Upper lobe of left lung (tissue), 6 donors: ENCODE measurements around the gene GABBR2. TPM values are rescaled to one million over a fixed set of nuclear protein-coding genes. Genes with fewer than 3 reads are reported as not detected.

Experiments used
- ATAC-seq, 2 donors: fragments of 200-7000 bp; cut with Tn5 transposase; one replicate each; pipeline ENCODE4 v1.9.1; 2022; ENCODE audit warnings: mild to moderate bottlenecking in 2 of 2, moderate library complexity in 2 of 2; ENCODE audit not compliant: low FRiP score in 2 of 2
- DNase-seq, 2 donors: peaks; one replicate each; pipeline ENCODE4 v3.0.0-alpha.2; 2019 to 2020
- H3K27ac ChIP-seq, 4 donors: fragments of 200-600 bp; sonication (generic); one replicate each; pipeline ENCODE4 v1.5.1; 2016 to 2019
- H3K27me3 ChIP-seq, 4 donors: fragments of 200-600 bp; sonication (generic); one replicate each; pipeline ENCODE4 v1.5.1; 2017 to 2019
- H3K36me3 ChIP-seq, 4 donors: fragments of 200-600 bp; sonication (generic); one replicate each; pipeline ENCODE4 v1.5.1; 2016 to 2019
- H3K4me1 ChIP-seq, 4 donors: fragments of 200-600 bp; sonication (generic); one replicate each; pipeline ENCODE4 v1.5.1; 2018 to 2019
- H3K4me3 ChIP-seq, 4 donors: fragments of 200-600 bp; sonication (generic); one replicate each; pipeline ENCODE4 v1.5.1; 2017 to 2019; ENCODE audit warnings: mild to moderate bottlenecking in 2 of 4, moderate library complexity in 1 of 4
- H3K9me3 ChIP-seq, 4 donors: fragments of 200-600 bp; sonication (generic); one replicate each; pipeline ENCODE4 v1.5.1; 2018 to 2019
- EP300 ChIP-seq, 4 donors: sonication (generic); formaldehyde crosslinking; IDR thresholded peaks; one replicate each; pipeline ENCODE4 v1.5.1; 2017; ENCODE audit warnings: antibody characterized with exemption in 4 of 4, control low read depth in 2 of 4
- POLR2A ChIP-seq, 4 donors: fragments of 450-650 bp; IDR thresholded peaks; one replicate each; pipeline ENCODE4 v1.5.1; 2016 to 2017; ENCODE audit warnings: antibody characterized with exemption in 4 of 4, mild to moderate bottlenecking in 2 of 4
- POLR2AphosphoS5 ChIP-seq, 2 donors: sonication (generic); formaldehyde crosslinking; IDR thresholded peaks; one replicate each; pipeline ENCODE4 v1.5.1; 2017; ENCODE audit warnings: antibody characterized with exemption in 2 of 2
- WGBS, 2 donors: methylation state at CpG; one replicate each; pipeline ENCODE4 v1.1.5; 2017 to 2018; 5-methylcytosine and 5-hydroxymethylcytosine counted together
- total RNA-seq, 6 donors: library from RNA; depleted of rRNA in 4 of 6; stranded (reverse); fragments of >200 nt in 4 of 6; gene quantifications; one replicate each; pipeline versions ENCODE4 v1.1.0 to v1.2.1, GENCODE V29; 2016 to 2021
- TF ChIP-seq, protein P1 (sequence below), 6 experiments: fragments of 450-650 bp in 4 of 6; fragments of 200-600 bp in 2 of 6; sonication (generic) in 2 of 6; IDR thresholded peaks; one replicate each; pipeline ENCODE4 v1.5.1; 2016 to 2019; ENCODE audit warnings: antibody characterized with exemption in 6 of 6
- donor health status: DM: no; HTN: no; CAD: no; lungs with moderate emphysema.
- donor health status: DM: no; HTN: yes; CAD: no; lungs with severe emphysema.

GABBR2 gene
- total RNA-seq, 6 donors from 2014 or later = 0.15 to 1.00 (median 0.81) TPM; not detected in 1

- DNase-seq = no peak
- Histone ChIP-seq H3K4me1 (no peaks in the 10 kb centered on the region), H3K27me3 (no peaks in the 10 kb centered on the region), H3K4me3 (no peak overlapping the region), H3K9me3 (no peaks in the 10 kb centered on the region), H3K36me3 (no peaks in the 10 kb centered on the region), H3K27ac (no peak overlapping the region)
- TF ChIP-seq, protein P1, sequence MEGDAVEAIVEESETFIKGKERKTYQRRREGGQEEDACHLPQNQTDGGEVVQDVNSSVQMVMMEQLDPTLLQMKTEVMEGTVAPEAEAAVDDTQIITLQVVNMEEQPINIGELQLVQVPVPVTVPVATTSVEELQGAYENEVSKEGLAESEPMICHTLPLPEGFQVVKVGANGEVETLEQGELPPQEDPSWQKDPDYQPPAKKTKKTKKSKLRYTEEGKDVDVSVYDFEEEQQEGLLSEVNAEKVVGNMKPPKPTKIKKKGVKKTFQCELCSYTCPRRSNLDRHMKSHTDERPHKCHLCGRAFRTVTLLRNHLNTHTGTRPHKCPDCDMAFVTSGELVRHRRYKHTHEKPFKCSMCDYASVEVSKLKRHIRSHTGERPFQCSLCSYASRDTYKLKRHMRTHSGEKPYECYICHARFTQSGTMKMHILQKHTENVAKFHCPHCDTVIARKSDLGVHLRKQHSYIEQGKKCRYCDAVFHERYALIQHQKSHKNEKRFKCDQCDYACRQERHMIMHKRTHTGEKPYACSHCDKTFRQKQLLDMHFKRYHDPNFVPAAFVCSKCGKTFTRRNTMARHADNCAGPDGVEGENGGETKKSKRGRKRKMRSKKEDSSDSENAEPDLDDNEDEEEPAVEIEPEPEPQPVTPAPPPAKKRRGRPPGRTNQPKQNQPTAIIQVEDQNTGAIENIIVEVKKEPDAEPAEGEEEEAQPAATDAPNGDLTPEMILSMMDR (IDR thresholded peaks at IDR 0.05) = no peak
- TF ChIP-seq EP300 (IDR thresholded peaks at IDR 0.05) (no peak), POLR2AphosphoS5 (IDR thresholded peaks at IDR 0.05) (no peak), POLR2A (IDR thresholded peaks at IDR 0.05) (no peak)
- 67 to 71% methylated on average over 6 to 7 of the region's 7 CpGs for WGBS, 2 donors
- no peak for ATAC-seq
Measured at GRCh38 chr9:98520221-98520960, 188.3 kb downstream of the GABBR2 start.

DNA sequence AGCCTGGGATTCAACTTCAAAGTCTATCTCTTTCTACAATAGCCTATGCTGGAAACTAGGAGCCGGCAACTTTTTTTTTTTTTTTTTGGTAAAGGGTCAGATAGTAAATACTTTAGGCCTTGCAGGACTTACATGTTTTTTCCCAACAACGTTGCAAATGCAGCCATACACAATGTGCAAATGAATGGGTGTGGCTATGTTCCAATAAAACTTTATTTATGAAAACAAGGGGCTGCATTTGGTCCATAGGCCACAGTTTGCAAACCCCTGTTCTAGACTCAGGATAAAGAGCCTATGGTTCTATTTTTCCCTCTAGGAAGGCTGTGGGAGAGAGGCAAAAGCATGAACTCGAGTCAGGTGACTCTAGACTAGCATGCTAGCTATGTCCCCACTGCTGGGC is 189.1 kb downstream of the GABBR2 start:
- H3K4me3 ChIP-seq = no peak overlapping the region
- ATAC-seq = no peak
- H3K4me1 ChIP-seq = no peaks in the 10 kb centered on the region
- 73 to 74% methylated on average over 3 of the region's 3 CpGs for WGBS, 2 donors
- H3K27me3 ChIP-seq = no peaks in the 10 kb centered on the region
- DNase-seq = no peak
- H3K27ac ChIP-seq = no peak overlapping the region
- H3K36me3 ChIP-seq = no peaks in the 10 kb centered on the region
- no peak for TF ChIP-seq POLR2A (IDR thresholded peaks at IDR 0.05)
- no peak for TF ChIP-seq EP300 (IDR thresholded peaks at IDR 0.05)
- no peak for TF ChIP-seq POLR2AphosphoS5 (IDR thresholded peaks at IDR 0.05)
- TF ChIP-seq, protein P1 (IDR thresholded peaks at IDR 0.05) = no peak
- no peaks in the 10 kb centered on the region for H3K9me3 ChIP-seq

DNA sequence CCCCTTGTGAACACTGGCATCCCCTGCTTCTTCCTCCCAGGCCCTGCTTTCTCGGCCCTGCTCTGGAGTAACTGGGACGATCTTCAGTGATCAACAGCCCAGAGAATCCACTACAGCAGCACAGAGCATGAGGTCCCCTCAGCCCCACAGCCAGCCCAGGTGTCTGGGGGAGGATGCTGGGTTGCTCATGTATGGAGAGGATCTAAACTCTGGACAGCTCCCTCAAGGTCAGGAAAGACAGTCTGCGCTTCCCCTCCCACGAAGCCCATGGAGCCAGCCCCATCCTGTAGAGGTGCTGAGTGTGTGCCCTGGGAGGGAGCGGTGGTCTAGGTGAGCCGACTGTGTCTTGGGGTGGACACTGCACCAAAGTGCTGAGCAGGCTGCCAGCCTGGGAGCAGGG is 190.2 kb downstream of the GABBR2 start:
- H3K36me3 ChIP-seq = no peaks in the 10 kb centered on the region
- ATAC-seq = peak; percentile 6 to 16

DNA sequence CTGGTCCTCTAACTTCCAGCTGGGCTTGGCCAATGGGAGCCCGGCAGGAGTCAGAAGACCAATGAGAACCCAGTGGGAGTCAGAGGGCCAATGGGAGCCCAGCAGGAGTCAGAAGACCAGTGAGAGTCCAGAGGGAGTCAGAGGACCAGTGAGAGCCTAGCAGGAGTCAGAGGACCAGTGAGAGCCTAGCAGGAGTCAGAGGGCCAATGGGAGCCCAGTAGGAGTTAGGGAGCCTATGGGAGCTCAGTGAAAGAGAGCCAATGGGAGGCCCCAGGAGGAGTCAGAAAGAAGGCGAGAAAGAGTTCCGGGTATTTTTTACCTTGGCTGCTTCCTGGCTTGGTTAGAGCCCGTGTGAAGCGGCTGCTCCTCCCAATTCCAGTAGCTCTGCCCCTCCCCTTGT is 191.0 kb downstream of the GABBR2 start:
- Histone ChIP-seq H3K4me1 (no peaks in the 10 kb centered on the region), H3K36me3 (no peaks in the 10 kb centered on the region), H3K9me3 (no peaks in the 10 kb centered on the region), H3K27me3 (no peaks in the 10 kb centered on the region), H3K27ac (no peak overlapping the region), H3K4me3 (no peak overlapping the region)
- WGBS, 2 donors = 73 to 77% methylated on average over 5 of the region's 5 CpGs
- TF ChIP-seq POLR2AphosphoS5 (IDR thresholded peaks at IDR 0.05) (no peak), EP300 (IDR thresholded peaks at IDR 0.05) (no peak), POLR2A (IDR thresholded peaks at IDR 0.05) (no peak)
- TF ChIP-seq, protein P1 (IDR thresholded peaks at IDR 0.05) = no peak
- DNase-seq = no peak
- ATAC-seq = no peak

More for the DNA sequence above, 190.2 kb downstream of the GABBR2 start:
- DNase-seq = no peak
- no peaks in the 10 kb centered on the region for H3K27me3 ChIP-seq
- TF ChIP-seq EP300 (IDR thresholded peaks at IDR 0.05) = no peak
- TF ChIP-seq, protein P1 (IDR thresholded peaks at IDR 0.05) = no peak
- no peak for TF ChIP-seq POLR2AphosphoS5 (IDR thresholded peaks at IDR 0.05)
- TF ChIP-seq POLR2A (IDR thresholded peaks at IDR 0.05) = no peak
- H3K4me3 ChIP-seq = no peak overlapping the region
- H3K27ac ChIP-seq = no peak overlapping the region
- WGBS, 2 donors = 75 to 81% methylated on average over 2 to 6 of the region's 6 CpGs
- no peaks in the 10 kb centered on the region for H3K4me1 ChIP-seq
- H3K9me3 ChIP-seq = no peaks in the 10 kb centered on the region
